Endothelial cell of umbilical vein (primary cell): Measurements from ENCODE around the gene P2RY6. TPM values are rescaled to one million over a fixed set of nuclear protein-coding genes. Genes with fewer than 3 reads are reported as not detected.

Experiments used
- BruUV-seq: library from RNA; stranded (reverse); fragments of 400-500 nt; replicated peaks from 2 replicates; lab custom pipeline; 2021; lab: Mats Ljungman, UMichigan
- CTCF ChIA-PET: fragments of 300-600, 350-600 bp; sonication (Branson Sonifier 250); formaldehyde crosslinking; loops from one replicate; lab custom pipeline; 2021; ENCODE audit warnings: antibody characterized with exemption, inconsistent platforms; lab: Charles Lee
- POLR2A ChIA-PET: fragments of 300-600, 350-600 bp; sonication (Branson Sonifier 250); formaldehyde crosslinking; loops from one replicate; lab custom pipeline; 2021; ENCODE audit warnings: antibody characterized with exemption, inconsistent platforms; lab: Charles Lee
- DNase-seq: peaks from one replicate; pipeline ENCODE4 v3.0.0-alpha.2; 2011; ENCODE audit warnings: low read depth, low spot score
- FAIRE-seq: peaks from 2 replicates; lab custom pipeline; 2011; peaks lifted over from hg19 to GRCh38; lab: Jason Lieb, UNC
- H2AFZ ChIP-seq: 2 replicates; pipeline ENCODE4 v1.6.0; 2012; ENCODE audit warnings: low read depth, low read length, control low read depth, inconsistent platforms
- H3K27ac ChIP-seq: 2 replicates; pipeline ENCODE4 v1.5.1; 2011; ENCODE audit warnings: low read depth, mild to moderate bottlenecking, control low read depth, low read length, moderate library complexity; ENCODE audit not compliant: insufficient read depth
- H3K27me3 ChIP-seq, 2 experiments: 2 replicates each; pipeline versions ENCODE4 v1.6.0 to v1.6.1; 2011; ENCODE audit warnings: low read length in 2 of 2, mixed read lengths in 1 of 2; ENCODE audit not compliant: control insufficient read depth in 2 of 2, insufficient read depth in 2 of 2
- H3K36me3 ChIP-seq, 2 experiments: 2 replicates in 1 of 2; 3 replicates in 1 of 2; pipeline ENCODE4 v1.5.1; 2011; ENCODE audit warnings: low read length in 2 of 2, mild to moderate bottlenecking in 1 of 2, moderate library complexity in 1 of 2; ENCODE audit not compliant: control insufficient read depth in 2 of 2, insufficient read depth in 2 of 2; ENCODE audit errors: extremely low read depth in 1 of 2
- H3K4me1 ChIP-seq: 3 replicates; pipeline ENCODE4 v1.5.1; 2011; ENCODE audit warnings: mild to moderate bottlenecking, low read length; ENCODE audit not compliant: control insufficient read depth, insufficient read depth; ENCODE audit errors: extremely low read depth
- H3K4me2 ChIP-seq: 2 replicates; pipeline ENCODE4 v1.6.1; 2011; ENCODE audit warnings: low read length, control low read depth, mixed read lengths; ENCODE audit not compliant: insufficient read depth
- H3K4me3 ChIP-seq, 3 experiments: fragments of 200-600 bp in 1 of 3; sonication (generic), shearing (Covaris generic) in 1 of 3; replicated peaks in 1 of 3; 2 replicates each; pipeline ENCODE4 v1.5.1; 2011 to 2016; ENCODE audit warnings: control low read depth in 3 of 3, low read length in 3 of 3, mild to moderate bottlenecking in 2 of 3, inconsistent platforms in 1 of 3, low read depth in 1 of 3, moderate library complexity in 1 of 3; ENCODE audit not compliant: insufficient read depth in 1 of 3
- H3K79me2 ChIP-seq: 2 replicates; pipeline ENCODE4 v1.6.0; 2012; ENCODE audit warnings: low read length, inconsistent platforms; ENCODE audit not compliant: control insufficient read depth, insufficient read depth
- H3K9ac ChIP-seq: replicated peaks from 2 replicates; pipeline ENCODE3; 2011; ENCODE audit warnings: low read length, control low read depth; ENCODE audit not compliant: insufficient read depth; ENCODE audit errors: extremely low read depth
- H3K9me1 ChIP-seq: replicated peaks from 3 replicates; pipeline ENCODE4 v1.6.0; 2011; ENCODE audit warnings: mild to moderate bottlenecking, low read length; ENCODE audit not compliant: control insufficient read depth, insufficient read depth; ENCODE audit errors: extremely low read depth
- H3K9me3 ChIP-seq: replicated peaks from 2 replicates; pipeline ENCODE4 v1.5.1; 2012; ENCODE audit warnings: low read length, inconsistent platforms; ENCODE audit not compliant: control insufficient read depth, insufficient read depth
- H4K20me1 ChIP-seq: replicated peaks from 2 replicates; pipeline ENCODE3; 2011; ENCODE audit warnings: mild to moderate bottlenecking, low read length; ENCODE audit not compliant: control insufficient read depth, insufficient read depth; ENCODE audit errors: extremely low read depth
- CTCF ChIP-seq, 2 donors: IDR thresholded peaks; 1 replicate in 1 of 2; 2 replicates in 1 of 2; pipeline ENCODE4 v1.5.1; 2011; ENCODE audit warnings: low read length in 2 of 2, mild to moderate bottlenecking in 2 of 2, moderate library complexity in 2 of 2, control low read depth in 1 of 2, inconsistent platforms in 1 of 2, low read depth in 1 of 2; ENCODE audit not compliant: insufficient read depth in 1 of 2; ENCODE audit errors: extremely low read depth in 1 of 2
- EZH2 ChIP-seq: IDR thresholded peaks from 2 replicates; pipeline ENCODE4 v1.6.1; 2012; ENCODE audit warnings: borderline replicate concordance, low read depth, mild to moderate bottlenecking, moderate library complexity, low read length, inconsistent platforms; ENCODE audit not compliant: severe bottlenecking
- FOS ChIP-seq: IDR thresholded peaks from 2 replicates; pipeline ENCODE4 v1.6.1; 2011; ENCODE audit warnings: mild to moderate bottlenecking, low read length, moderate library complexity, borderline replicate concordance; ENCODE audit not compliant: insufficient read depth
- GATA2 ChIP-seq: IDR thresholded peaks from 2 replicates; pipeline ENCODE4 v1.7.0; 2011; ENCODE audit warnings: low read depth, mild to moderate bottlenecking, moderate library complexity, mixed read lengths, low read length; ENCODE audit not compliant: insufficient read length, insufficient read depth
- JUN ChIP-seq: IDR thresholded peaks from 2 replicates; pipeline ENCODE4 v1.6.1; 2011; ENCODE audit warnings: borderline replicate concordance, low read depth; ENCODE audit not compliant: insufficient read length, insufficient read depth
- MAX ChIP-seq: IDR thresholded peaks from 2 replicates; pipeline ENCODE4 v1.6.1; 2011; ENCODE audit not compliant: insufficient read depth, insufficient read length
- MYC ChIP-seq: IDR thresholded peaks from one replicate; pipeline ENCODE4 v1.6.1; 2011; ENCODE audit warnings: mild to moderate bottlenecking, low read depth, low read length
- POLR2A ChIP-seq: IDR thresholded peaks from 2 replicates; pipeline ENCODE4 v1.6.1; 2012; ENCODE audit warnings: low read depth, mild to moderate bottlenecking, control low read depth, low read length
- POLR2AphosphoS5 ChIP-seq: IDR thresholded peaks from 2 replicates; pipeline ENCODE4 v1.6.1; 2012; ENCODE audit warnings: low read depth, mild to moderate bottlenecking, control low read depth, low read length, moderate library complexity; ENCODE audit not compliant: insufficient read depth
- dilution Hi-C: fragments of 300-500 bp; cut with MboI; formaldehyde crosslinking; loops from one replicate; pipeline ENCODE4 v1.15.0; 2019; ENCODE audit warnings: low sequenced_read_pairs; ENCODE audit not compliant: extremely low pct_ligation_motif_present
- intact Hi-C: fragments of 100-400 bp; cut with micrococcal nuclease; formaldehyde crosslinking; loops from one replicate; pipeline ENCODE4 v1.10.0; 2022
- polyA plus RNA-seq, 4 experiments: library from polyadenylated mRNA; depleted of rRNA in 3 of 4; stranded (reverse) in 3 of 4; unstranded in 1 of 4; fragments of >200 nt; gene quantifications; 2 replicates each; pipeline versions ENCODE4 v1.2.1 to v1.2.3, GENCODE V29; 2011 to 2012; ENCODE audit warnings: missing spikeins in 1 of 4
- total RNA-seq: library from RNA; stranded (reverse); gene quantifications from 2 replicates; pipeline ENCODE4 v1.2.3, GENCODE V29; 2021

P2RY6 gene
- total and polyA plus RNA-seq, 2 donors (not counting 3 experiments of a cell fraction or from before 2014, with no cell fraction given), result 0.47 TPM; not detected in 1

DNA sequence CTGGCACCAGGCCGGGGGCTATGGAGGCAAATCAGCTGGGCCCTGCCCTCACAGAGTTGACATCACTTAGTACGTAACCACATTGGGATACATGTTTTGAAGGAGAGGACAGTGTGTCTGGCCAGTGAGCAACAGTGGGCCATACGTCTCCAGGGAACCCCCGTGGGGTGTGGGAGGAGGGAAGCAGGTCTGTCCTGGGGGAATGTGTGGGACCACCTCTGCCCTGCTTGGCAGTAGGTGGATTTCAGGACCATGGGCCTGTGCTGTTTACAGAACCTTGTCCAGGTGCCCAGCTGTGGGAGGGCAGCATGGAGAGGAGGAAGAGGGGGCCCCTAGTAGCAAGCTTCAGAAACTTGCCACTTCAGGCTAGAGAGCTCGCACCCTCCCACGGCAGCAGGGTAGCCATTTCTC, 33.0 kb upstream of the P2RY6 start:
- TF ChIP-seq CTCF (IDR thresholded peaks at IDR 0.05; ENCODE audit: extremely low read depth in 1 of 2, insufficient read depth in 1 of 2, low read depth in 1 of 2, low read length in 2 of 2) (no peak), POLR2AphosphoS5 (no peak), MAX (no peak), POLR2A (no peak), JUN (no peak), MYC (no peak), EZH2 (no peak), FOS (no peak), GATA2 (no peak)
- H3K4me3 ChIP-seq, result no peak overlapping the region
- H3K36me3 ChIP-seq, result no peaks in the 10 kb centered on the region
- FAIRE-seq (no peak), DNase-seq (no peak)
- no peak overlapping the region for H3K9ac ChIP-seq
- dilution Hi-C loops, result no loop called here
- BruUV-seq, result no TSS peak
- no peaks in the 10 kb centered on the region for H4K20me1 ChIP-seq
- ChIA-PET POLR2A (no interaction called here), CTCF (interaction anchor here (2.0 kb wide), 1 partner anchor 54 kb away, joined by 14 read pairs; no protein-coding TSS in a partner anchor)
- H3K4me2 ChIP-seq, result no peak overlapping the region
- H3K9me3 ChIP-seq, result no peaks in the 10 kb centered on the region
- no peak overlapping the region for H3K27ac ChIP-seq
- peaks cover 12% of the 10 kb centered on the region for H3K4me1 ChIP-seq
- no peak overlapping the region for H2AFZ ChIP-seq
- intact Hi-C loops, result no loop called here
- no peaks in the 10 kb centered on the region for H3K9me1 ChIP-seq
- H3K79me2 ChIP-seq, result no peaks in the 10 kb centered on the region
- no peaks in the 10 kb centered on the region for H3K27me3 ChIP-seq
